GM23248 (cell line): ENCODE results near the gene RHOC.

Experiments used
- EZH2 ChIP-seq: fragments of 200-600 bp; sonication (generic); IDR thresholded peaks from 2 replicates; pipeline ENCODE4 v1.6.1; 2018; ENCODE audit warnings: antibody characterized with exemption, mild to moderate bottlenecking; ENCODE audit not compliant: insufficient read depth, poor library complexity, severe bottlenecking
- EZH2phosphoT487 ChIP-seq: fragments of 200-600 bp; sonication (generic); IDR thresholded peaks from 2 replicates; pipeline ENCODE4 v1.6.1; 2018; ENCODE audit warnings: antibody characterized with exemption, moderate library complexity, mild to moderate bottlenecking, low read depth; ENCODE audit not compliant: insufficient read depth

- TF ChIP-seq EZH2 (no peak), EZH2phosphoT487 (no peak)
These were observed 17.1 kb downstream of the RHOC start for GRCh38 chr1:112689842-112690237.
